Upper lobe of left lung (tissue), 4 donors: Measurements from ENCODE around the gene KCNIP4.

Experiments used
- POLR2A ChIP-seq, 4 donors: fragments of 450-650 bp; IDR thresholded peaks; one replicate each; pipeline ENCODE4 v1.5.1; 2016 to 2017; ENCODE audit warnings: antibody characterized with exemption in 4 of 4, mild to moderate bottlenecking in 2 of 4
- POLR2AphosphoS5 ChIP-seq, 2 donors: sonication (generic); formaldehyde crosslinking; IDR thresholded peaks; one replicate each; pipeline ENCODE4 v1.5.1; 2017; ENCODE audit warnings: antibody characterized with exemption in 2 of 2
- TF ChIP-seq, protein P1 (sequence below), 6 experiments: fragments of 450-650 bp in 4 of 6; fragments of 200-600 bp in 2 of 6; sonication (generic) in 2 of 6; IDR thresholded peaks; one replicate each; pipeline ENCODE4 v1.5.1; 2016 to 2019; ENCODE audit warnings: antibody characterized with exemption in 6 of 6

DNA sequence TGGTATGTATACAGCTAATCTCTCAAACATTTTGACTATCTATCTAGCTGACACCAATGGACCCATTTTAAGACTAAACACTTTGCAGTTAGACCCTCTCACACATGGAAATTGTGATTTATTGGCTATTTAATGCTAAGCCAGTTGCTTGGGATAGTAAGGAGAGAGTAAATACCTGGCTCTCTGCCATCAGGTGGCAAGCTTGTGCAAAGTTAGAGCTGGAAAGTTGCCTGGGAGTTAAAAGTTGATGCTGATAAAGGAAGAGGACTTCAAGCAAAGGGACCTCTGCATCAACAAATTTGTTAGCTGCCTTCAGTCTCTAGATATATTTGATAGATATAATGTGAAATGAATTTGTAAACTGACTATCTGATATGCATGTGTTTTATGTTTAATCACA lies 1187.2 kb downstream of the KCNIP4 start:
- TF ChIP-seq, protein P1, sequence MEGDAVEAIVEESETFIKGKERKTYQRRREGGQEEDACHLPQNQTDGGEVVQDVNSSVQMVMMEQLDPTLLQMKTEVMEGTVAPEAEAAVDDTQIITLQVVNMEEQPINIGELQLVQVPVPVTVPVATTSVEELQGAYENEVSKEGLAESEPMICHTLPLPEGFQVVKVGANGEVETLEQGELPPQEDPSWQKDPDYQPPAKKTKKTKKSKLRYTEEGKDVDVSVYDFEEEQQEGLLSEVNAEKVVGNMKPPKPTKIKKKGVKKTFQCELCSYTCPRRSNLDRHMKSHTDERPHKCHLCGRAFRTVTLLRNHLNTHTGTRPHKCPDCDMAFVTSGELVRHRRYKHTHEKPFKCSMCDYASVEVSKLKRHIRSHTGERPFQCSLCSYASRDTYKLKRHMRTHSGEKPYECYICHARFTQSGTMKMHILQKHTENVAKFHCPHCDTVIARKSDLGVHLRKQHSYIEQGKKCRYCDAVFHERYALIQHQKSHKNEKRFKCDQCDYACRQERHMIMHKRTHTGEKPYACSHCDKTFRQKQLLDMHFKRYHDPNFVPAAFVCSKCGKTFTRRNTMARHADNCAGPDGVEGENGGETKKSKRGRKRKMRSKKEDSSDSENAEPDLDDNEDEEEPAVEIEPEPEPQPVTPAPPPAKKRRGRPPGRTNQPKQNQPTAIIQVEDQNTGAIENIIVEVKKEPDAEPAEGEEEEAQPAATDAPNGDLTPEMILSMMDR (IDR thresholded peaks at IDR 0.05) = no peak
- TF ChIP-seq POLR2AphosphoS5 (IDR thresholded peaks at IDR 0.05) (no peak), POLR2A (IDR thresholded peaks at IDR 0.05) (no peak)
